HG03175 (cell line): ENCODE data around the gene CACNA1C.

Experiments used
- ATAC-seq: cut with Tn5 transposase; IDR thresholded peaks from one replicate; pipeline ENCODE4 v1.9.1; 2021; ENCODE audit warnings: mild to moderate bottlenecking, moderate library complexity; ENCODE audit not compliant: unreplicated experiment

CACNA1C gene

DNA sequence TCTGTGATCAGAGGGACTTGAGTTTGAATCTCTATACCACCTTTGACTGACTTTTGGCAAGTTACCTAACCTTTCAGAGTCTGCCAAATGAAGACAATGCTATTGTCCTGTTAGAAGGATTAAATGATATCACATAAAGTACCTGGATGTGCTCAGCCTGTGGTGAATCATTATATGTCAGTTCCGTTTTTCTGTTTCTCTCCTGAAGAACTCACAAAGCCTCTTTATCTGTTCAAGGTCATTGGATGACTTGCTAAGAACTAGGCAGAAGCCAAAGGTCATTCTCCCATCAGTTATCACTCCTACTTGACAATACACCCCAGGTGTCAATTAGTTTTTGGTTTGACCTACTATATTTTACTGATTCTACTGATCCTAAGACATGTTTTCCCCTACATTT, 174.6 kb downstream of the CACNA1C start:
- no peak for ATAC-seq

DNA sequence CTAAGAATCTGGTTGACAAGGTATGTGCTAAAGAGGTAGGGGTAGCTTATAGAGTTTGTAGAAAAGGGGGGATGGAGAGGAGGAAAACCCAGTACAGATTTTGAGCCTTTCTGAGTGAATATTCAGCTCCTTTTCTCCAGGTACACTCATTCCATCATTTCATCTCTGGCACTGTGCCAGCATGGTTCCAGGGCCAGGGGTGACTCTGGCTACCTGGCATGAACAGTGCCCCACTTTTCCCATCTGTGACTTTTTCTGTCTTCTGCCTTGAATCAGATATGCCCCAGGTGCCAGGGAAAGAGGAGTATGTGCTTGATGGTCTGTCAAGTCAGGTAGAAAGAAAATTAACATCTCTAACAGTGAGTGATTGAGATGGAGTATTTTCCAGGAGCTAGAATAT, 175.7 kb downstream of the CACNA1C start:
- ATAC-seq: no peak

DNA sequence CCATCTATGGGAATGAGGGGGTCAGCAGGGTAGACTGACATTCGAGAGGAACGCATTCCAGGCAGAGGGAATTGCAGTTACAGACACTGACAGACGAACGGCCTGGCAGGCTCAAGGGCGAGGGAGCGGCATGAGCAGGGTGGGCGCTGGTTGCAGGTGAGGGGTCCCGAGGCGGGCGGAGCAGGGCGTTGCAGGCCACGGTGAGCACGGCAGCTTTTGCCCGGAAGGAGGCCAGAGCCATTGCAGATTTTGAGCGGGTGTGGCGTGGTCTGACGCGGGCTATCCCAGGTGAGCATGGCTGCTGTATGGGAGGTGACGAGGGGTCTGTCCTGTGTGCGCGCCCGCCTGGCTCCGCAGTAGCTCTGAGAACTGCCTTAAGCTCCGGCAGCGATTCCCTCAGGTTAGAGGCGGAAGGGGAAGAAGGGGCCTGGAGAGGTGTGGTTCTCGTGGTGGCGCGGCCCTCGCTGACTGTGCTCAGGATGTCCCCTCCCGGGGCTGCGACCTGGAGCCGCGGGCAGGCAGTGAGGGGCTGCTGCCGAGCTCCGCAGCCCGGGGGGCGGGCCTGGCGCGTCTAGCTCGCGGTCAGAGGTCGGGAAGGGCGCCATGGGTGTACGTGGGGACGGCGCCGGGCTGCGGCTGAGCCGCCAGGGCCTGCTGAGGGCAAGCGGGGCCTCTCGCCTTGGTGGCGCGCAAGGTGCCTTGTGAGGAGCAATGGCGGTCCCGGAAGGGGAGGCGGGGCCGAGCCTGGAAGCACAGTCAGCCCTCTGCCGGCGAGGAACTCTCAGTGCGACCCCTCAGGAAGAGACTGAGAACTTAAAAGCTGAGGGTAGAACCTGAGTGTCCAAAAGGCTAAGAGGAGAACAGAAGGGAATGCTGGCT, 177.1 kb downstream of the CACNA1C start:
- ATAC-seq: no peak

DNA sequence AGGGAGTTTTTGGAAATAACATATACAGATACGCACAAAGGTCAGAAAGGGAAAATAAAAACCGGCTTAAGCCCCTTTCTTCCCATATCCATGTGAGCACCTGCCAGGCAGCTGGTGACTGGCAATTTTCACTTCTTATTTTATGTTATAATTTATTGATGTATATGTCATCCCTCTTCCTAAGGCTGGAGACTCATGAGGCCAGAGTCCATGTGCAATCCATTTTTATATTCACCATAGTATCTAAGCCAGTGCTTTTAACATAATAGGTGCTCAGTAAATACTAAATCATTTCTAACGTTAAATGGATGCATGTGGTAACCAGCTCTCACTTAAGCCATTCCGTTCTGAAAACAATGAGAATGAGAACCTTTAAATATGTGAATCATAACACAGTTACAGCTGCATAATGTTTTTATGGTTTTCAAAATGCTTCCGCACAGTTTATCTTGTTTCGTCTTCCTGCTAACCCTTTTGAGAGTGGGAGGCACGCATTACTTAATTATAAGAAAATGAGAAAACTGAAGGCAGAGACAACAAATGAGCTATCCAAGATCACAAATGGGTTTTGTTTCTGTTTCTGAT, 178.3 kb downstream of the CACNA1C start:
- no peak for ATAC-seq

DNA sequence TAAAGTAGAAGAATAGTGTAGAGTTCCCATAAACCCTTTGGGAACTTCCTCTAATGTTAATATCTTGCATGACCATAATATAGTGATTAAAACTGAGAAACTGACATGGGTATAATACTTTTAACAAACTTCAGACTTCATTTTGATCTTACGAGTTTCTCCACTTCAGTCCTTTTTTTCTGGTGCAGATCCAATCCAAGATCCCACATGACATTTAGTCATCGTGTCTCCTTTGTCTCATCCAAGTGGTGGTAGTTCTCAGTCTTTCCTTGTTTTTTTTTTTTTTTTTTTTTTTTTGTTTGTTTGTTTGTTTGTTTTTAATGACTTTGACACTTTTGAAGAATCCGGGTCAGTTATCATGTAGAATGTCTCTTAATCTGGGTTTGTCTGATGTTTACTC, 179.2 kb downstream of the CACNA1C start:
- ATAC-seq: no peak

DNA sequence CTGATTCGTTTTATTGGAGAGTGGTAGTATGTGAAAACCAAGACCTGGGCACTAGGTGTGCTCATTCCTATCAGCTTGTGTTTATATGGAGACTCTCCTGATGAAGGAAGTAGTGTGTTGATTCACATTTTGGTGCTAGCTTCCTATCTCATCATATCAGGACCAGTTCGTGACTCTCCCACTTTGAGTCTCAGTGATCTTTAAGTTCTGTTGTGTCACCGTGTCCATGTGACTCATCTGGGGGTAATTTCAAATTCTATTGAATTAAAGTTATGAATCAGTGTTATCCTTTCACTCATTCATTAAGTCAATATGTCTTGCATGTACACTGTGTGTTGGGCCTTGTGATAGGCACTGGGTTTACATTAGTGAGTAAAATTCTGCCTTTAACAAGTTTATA, 180.2 kb downstream of the CACNA1C start:
- no peak for ATAC-seq

DNA sequence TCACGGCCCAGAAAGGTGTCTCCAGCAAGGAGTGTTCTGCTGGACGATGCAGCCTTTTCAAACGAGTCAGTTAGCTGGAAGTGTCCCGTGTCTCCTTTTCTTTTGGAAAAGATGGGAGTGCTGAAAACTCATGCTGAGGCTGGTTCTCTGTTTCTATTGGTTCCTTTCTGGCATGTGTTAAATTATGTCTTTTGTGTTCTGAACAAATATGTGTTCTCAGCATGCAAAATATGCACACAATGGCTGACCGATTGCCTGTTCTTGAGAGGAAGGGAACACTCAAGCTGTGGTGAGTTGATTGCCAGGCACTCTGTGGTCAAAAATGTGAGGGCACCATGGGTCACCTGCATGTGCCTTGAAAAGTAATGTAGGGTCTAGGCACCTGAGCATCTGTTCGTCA, 181.3 kb downstream of the CACNA1C start:
- ATAC-seq: no peak

DNA sequence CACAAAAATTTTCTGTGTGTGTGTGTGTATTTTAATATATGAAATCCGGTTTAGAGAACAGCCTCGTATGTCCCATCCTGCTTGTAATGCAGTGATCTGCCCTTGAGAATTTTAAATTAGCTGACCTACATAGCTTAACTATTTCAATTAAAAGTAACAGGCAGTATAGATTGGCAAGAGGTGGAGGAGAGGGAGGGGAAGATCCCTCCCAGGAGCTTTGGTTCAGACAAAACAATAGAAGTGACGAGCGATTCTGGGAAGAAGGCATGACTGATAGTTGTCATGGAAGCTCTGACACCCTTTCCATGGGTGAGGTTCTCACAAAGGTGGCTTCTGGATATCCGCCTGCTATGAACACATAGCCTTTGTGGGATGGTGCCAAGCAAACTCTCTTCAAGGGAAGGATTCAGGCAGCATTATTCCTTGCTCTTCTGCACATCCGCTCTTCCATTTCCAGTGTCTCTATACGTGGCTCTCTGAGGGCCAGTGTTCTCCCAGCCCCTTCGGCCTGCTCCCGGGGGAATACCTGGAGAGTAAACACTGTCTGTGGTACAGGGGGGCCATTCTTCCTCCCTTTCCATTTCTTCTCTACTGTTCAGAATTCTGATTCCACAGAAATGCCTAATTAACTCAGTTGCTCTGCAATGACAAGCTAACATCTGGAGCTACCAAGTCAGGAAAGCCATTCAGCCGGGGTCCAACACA, 182.0 kb downstream of the CACNA1C start:
- no peak for ATAC-seq

DNA sequence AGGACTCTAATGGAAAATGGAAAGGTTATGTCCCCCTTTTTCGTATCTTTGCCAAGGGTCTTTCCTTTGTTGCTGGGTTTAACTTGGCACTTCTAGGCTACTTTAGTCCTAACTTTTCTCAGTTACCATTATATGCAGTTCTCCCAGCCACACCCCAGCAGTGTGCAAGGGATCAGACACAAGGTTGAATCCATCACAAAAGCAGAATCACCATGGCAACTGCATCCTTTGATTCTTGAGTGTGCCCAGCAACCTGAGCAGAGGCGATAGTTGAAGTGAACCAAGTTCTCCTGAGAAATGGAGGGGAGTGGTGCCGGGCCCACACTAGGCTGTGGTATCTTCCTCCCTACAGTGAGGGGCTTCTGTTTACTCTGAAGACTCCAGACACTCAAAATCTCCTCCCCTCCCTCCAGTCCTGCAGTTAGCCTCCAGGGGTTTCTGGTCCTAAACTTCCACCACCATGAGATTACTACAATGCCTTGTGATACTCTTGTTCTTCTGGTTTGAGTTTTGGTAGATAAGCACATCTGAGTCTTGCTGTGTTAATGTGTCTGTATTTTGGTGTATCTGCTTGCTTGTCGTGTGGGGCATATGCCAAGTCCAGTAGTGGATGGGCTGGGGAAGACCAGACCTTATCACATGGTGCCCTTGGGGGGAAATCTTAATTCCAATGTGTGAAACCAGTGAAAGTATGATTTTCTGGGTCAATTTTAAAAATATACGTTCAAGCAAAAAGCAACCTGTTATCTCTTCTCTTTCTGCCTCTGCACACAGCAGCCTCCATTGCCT, 183.9 kb downstream of the CACNA1C start:
- no peak for ATAC-seq

DNA sequence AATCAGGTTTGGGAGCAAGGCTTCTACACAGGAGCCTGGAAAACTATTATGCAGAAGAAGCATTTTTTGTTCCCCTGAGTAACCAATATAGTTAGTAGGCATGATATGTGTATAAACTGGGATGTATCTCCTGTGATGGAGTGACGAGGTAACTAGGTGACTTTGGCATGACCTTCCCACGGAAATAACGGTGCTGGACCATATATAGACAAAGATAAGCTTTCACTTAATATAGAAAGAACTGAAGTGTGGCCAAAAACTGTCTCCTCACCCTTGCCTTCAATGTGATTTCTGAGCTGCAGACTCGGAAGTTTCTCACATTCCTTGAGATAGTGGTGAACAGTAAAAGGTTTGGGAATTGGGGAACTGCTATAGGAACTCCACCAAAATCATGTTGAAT, 185.3 kb downstream of the CACNA1C start:
- ATAC-seq: no peak

DNA sequence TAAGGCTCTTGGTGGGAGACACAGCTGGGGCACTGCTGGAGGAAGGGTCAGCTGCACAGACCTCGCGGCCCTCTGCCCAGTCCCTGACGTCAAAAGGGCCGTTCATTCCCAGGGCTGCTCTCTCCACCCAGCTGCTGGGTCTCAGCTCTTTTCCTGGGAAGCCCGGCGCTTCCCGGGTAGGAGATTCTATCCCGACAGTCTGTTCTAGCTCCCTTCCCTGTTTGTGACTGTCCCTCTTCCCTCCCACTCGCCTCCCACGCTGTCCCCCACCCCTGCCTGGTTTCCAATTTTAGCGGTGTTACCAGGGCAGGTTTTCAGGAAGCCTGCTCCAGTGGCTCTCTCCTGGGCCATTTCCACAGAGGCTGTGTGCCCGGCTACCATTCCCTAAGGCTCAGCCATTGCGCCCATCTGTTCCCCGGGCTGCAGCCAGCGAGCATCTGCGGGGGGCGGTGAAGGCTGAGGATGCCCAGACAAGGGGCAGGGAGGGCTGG, 186.6 kb downstream of the CACNA1C start:
- ATAC-seq: no peak

DNA sequence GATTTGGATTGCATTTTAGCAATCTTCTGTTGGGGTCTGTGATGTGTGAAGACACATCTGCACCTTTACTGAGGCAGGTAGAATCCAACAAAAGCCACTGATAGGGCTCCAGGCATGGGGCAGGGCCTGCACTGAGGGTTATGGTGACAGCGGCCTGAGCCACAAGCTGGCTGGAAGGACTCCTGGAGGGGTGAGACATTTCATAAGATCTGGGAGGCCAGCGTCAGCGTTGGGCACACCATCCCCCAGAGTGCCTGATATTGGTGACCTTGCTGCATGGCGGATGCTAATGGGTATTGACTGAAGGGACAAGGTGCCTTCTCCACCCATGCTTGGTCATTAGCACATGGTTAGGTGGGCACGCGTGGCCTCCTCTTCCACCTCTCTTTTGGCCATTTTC, 187.6 kb downstream of the CACNA1C start:
- ATAC-seq: no peak

DNA sequence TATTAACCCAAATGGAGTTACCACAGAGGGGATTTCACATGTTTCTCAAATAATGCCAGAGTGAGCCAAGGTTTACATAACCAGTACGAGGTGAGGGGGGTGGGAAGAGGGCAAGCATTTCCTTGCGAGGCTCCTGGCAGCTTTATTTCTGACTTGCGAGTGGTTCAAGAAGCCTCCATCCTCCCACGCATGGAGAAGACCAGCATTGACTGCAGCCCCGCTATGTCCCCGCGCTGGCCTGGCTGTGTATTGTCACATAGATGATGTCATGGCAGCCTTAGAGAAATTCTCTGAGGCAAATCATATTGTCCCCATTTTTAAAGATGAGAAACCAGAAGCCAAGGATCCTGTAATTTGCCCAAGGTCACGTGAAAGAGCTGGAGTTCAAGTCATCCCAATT, 188.2 kb downstream of the CACNA1C start:
- ATAC-seq: no peak

DNA sequence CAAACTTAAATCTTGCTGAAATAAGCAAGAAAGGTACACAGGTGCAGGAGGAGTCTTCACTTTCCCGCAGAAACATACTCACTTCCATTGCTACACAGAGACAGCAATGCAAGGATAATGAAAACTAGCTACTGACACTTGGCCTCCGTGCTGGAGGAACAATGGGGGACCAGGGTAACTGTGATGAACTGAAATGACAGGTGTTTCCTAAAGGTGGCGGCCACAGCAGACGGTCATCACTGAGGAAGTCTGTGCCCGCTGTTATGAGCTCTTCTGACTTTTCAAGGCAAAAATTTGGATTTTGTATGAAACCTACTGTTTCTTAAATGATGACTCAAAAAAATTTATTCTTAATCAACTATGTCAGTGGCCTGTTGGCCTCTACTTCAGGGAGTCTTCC, 189.4 kb downstream of the CACNA1C start:
- ATAC-seq: no peak

DNA sequence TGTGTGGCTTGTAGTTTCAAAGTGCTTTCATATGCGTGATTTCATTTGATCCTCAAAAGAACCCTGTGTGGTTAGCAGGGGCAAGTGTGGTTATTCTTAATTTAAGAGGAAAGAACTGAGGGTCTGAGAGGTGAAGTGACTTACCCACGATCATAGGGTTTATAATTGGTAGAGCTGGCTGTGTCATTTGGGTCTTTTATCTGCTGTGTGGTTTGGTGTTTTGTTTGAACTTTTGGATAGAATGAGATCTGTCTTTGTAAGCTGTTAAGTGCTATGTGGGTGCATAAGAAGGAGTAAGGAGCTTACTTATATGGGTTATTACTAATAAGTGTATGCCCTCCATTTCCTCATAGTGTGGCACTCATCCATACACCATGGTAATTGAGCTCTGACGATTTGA, 190.0 kb downstream of the CACNA1C start:
- ATAC-seq: no peak

DNA sequence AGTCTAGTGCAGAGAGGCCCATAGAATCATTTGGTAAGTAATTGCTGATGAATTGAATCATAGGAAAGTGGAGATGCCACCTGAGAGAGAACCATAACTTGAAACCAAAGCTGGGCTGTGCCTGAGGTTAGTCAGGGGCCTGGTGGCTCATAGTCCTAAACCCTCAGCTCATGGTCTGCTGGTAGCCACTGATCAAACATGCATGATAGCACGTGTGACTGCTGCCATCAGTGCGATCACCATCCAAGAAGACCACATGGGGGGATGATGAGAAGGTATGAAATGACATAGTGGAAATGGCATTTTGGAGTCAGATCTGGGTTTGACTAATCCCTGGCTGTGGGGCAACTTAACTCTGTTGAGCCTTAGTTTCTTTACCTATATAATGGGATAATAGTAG, 190.5 kb downstream of the CACNA1C start:
- no peak for ATAC-seq

DNA sequence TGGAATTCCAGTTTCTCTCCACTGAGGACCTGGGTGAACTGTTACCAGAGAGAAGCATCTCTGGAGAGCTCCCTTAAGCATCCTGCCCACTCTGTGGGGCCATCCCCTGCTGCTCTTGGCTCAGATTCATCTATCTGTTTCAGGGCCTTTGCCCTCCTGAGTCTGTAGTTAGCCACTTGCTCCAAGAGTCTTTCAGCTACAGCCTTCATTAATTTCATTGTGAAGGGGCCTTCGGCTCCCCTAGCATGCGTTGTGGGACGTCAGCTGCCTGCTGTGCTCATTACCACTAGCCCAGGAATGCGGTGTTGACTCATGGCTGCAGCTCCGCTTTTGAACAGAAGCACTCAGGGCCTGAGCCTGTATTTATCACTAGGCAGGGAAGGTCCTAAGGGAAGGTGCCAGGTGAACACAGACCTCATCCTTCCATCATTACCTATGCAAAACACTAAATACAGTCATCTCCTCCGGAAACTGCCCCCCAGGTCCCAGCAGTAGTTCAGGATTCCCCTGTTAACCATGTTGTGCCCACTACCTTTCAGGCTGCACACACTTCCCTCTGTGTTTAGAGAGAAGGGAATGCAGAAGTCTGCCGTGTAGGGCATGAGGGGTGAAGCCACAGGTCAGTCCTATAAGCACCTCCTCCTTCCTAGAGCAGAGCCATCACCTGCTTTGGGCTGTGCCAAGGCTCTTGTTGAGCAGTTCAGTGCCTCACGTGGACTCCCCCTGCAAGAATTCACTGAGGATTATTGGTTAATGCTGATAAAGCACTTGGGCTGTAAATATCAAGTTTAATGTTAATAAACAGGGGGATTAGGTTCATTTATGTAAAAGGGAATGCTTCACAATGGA, 191.4 kb downstream of the CACNA1C start:
- ATAC-seq: no peak

DNA sequence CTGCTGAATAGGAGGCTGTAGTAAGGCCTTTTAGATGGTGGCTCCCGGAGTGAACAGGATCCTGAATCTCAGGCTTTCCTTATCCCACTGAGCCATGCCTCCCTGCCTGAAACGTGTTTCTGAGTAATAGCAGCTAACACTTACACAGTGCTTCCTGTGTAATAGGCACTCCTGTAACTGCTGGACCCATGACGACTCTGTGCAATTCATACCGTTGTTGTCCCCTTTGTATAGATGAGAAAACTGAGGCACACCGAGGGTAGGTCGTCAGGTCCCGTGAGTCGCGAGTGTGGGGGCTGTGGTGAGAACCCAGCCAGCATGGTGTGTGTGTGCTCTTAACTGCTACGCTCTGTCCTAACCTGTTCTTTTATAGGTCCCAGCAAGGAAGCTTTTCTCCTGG, 193.6 kb downstream of the CACNA1C start:
- ATAC-seq: no peak

DNA sequence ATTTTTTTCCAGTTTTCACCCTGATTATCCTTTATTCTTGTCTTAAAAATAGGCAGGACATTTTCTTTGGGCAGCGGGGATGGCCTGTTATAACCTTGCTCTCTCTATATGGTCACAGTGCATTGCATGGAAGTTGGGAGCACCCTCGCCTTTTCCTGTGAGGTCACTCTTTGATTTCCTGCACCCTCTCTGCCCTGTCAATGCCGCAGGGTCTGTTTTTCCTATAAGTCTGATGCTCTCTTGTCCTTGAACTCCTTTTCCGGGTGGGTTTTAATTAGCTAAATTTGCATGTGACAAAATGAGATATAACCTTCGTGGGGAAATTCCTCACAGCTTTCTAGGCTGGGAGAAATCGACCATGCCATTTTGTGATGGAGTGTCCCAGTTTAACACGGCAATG, 194.3 kb downstream of the CACNA1C start:
- no peak for ATAC-seq

DNA sequence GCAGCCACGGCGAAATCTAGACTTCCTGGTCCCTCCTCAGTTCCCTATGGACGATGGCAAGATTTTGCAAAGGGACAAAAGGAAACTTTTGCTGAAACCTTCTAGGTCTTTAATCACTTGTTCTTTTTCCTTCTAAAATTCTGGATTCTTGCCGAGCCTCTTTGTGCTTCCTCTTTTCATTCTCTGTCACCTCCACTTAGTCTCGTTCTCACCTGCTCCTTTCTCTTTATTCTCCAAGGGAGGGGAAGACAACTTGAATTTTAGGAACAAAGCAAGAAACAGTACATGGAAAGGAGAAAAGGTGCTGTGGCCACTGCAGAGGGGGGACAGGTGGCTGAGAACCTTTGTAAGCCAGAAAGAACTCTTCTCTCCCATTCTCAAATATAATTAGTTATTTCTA, 194.8 kb downstream of the CACNA1C start:
- ATAC-seq: no peak
